OCI-LY7 (cell line): ENCODE measurements around the gene CLDN20. TPM values are rescaled to one million over a fixed set of nuclear protein-coding genes. Genes with fewer than 3 reads are reported as not detected.
"Not testable (repeated sequence)": the region's sequence is repeated elsewhere in the genome, so short reads cannot be mapped to it uniquely, and the experiment has no call there.

Experiments used
- BruUV-seq: library from RNA; stranded (reverse); fragments of 400-500 nt; replicated peaks from 2 replicates; lab custom pipeline; 2021; lab: Mats Ljungman, UMichigan
- CTCF ChIA-PET: fragments of 300-600 bp; sonication (Branson Sonifier 250); formaldehyde crosslinking; loops from one replicate; lab custom pipeline; 2022; ENCODE audit warnings: antibody characterized with exemption; ENCODE audit not compliant: unreplicated experiment; lab: Charles Lee
- POLR2A ChIA-PET: fragments of 300-600 bp; sonication (Branson Sonifier 250); formaldehyde crosslinking; loops from one replicate; lab custom pipeline; 2022; ENCODE audit warnings: antibody characterized with exemption; lab: Charles Lee
- DNase-seq: peaks from one replicate; pipeline ENCODE4 v3.0.0-alpha.2; 2015; ENCODE audit warnings: low spot score
- H2AFZ ChIP-seq: fragments of 200-600 bp; sonication (generic), shearing (Covaris generic); 2 replicates; pipeline ENCODE4 v1.6.1; 2014; ENCODE audit warnings: mild to moderate bottlenecking, antibody characterized with exemption, low read length, moderate library complexity
- H3K27ac ChIP-seq: fragments of 200-600 bp; sonication (generic); 2 replicates; pipeline ENCODE4 v1.5.1; 2014; ENCODE audit warnings: mixed run types, low read depth, mild to moderate bottlenecking, moderate library complexity, low read length, inconsistent platforms; ENCODE audit not compliant: poor library complexity, severe bottlenecking
- H3K36me3 ChIP-seq: fragments of 200-600 bp; sonication (generic); 2 replicates; pipeline ENCODE4 v1.6.1; 2014; ENCODE audit warnings: mild to moderate bottlenecking, antibody characterized with exemption, low read length, moderate library complexity, mixed read lengths; ENCODE audit not compliant: insufficient read depth
- H3K4me1 ChIP-seq: fragments of 200-600 bp; sonication (generic); 2 replicates; pipeline ENCODE4 v1.5.1; 2014; ENCODE audit warnings: mild to moderate bottlenecking, low read length; ENCODE audit not compliant: insufficient read depth, poor library complexity, severe bottlenecking
- H3K4me2 ChIP-seq: fragments of 200-600 bp; sonication (generic); 2 replicates; pipeline ENCODE4 v1.6.1; 2014; ENCODE audit warnings: mild to moderate bottlenecking, low read length
- H3K4me3 ChIP-seq: fragments of 200-600 bp; sonication (generic); 2 replicates; pipeline ENCODE4 v1.5.1; 2014; ENCODE audit warnings: mild to moderate bottlenecking, low read depth, low read length; ENCODE audit not compliant: poor library complexity, severe bottlenecking
- H3K79me2 ChIP-seq: fragments of 200-600 bp; sonication (generic); 2 replicates; pipeline ENCODE4 v1.6.1; 2016; ENCODE audit warnings: low read depth, mild to moderate bottlenecking, low read length, moderate library complexity, mixed read lengths; ENCODE audit not compliant: insufficient read depth
- H3K9me2 ChIP-seq: fragments of 200-600 bp; sonication (generic); 2 replicates; pipeline ENCODE4 v1.6.1; 2016; ENCODE audit warnings: mild to moderate bottlenecking, low read length, mixed read lengths; ENCODE audit not compliant: insufficient read depth
- H3K9me3 ChIP-seq: fragments of 200-600 bp; sonication (generic); 2 replicates; pipeline ENCODE4 v1.6.1; 2014; ENCODE audit warnings: mild to moderate bottlenecking, mixed run types, low read length, mixed read lengths
- H4K20me1 ChIP-seq: fragments of 200-600 bp; sonication (generic); 2 replicates; pipeline ENCODE4 v1.6.1; 2014; ENCODE audit warnings: mild to moderate bottlenecking, antibody characterized with exemption, low read length, moderate library complexity, mixed read lengths; ENCODE audit not compliant: insufficient read depth
- CTCF ChIP-seq: fragments of 200-600 bp; sonication (generic); conservative IDR thresholded peaks from 2 replicates; pipeline ENCODE4 v1.5.1; 2014; ENCODE audit warnings: mild to moderate bottlenecking, antibody characterized with exemption, low read length, moderate library complexity, mixed read lengths
- EZH2phosphoT487 ChIP-seq: fragments of 200-600 bp; sonication (generic); IDR thresholded peaks from 2 replicates; pipeline ENCODE4 v1.6.1; 2018; ENCODE audit warnings: low read depth, borderline replicate concordance, mild to moderate bottlenecking, mixed run types, antibody characterized with exemption, low read length, moderate library complexity, mixed read lengths
- intact Hi-C: fragments of 100-400 bp; cut with micrococcal nuclease; formaldehyde crosslinking; loops from one replicate; pipeline ENCODE4 v1.10.0; 2022; ENCODE audit not compliant: unreplicated experiment
- total RNA-seq, 2 experiments: library from RNA; depleted of rRNA in 1 of 2; stranded (reverse); fragments of >200 nt in 1 of 2; shearing (Covaris generic) in 1 of 2; gene quantifications; 2 replicates each; pipeline ENCODE4 v1.2.3, GENCODE V29; 2014 to 2022

CLDN20 gene
- total RNA-seq, 2 experiments from 2014 or later, result not detected

GRCh38 chr6:155267411-155267810 is 3.6 kb downstream of the CLDN20 start:
- 0 out of 2 replicates have a peak, but pooled peaks cover 5% of the 10 kb centered on the region for H4K20me1 ChIP-seq
- no peak for DNase-seq
- peaks cover 2% of the 10 kb centered on the region for H3K4me1 ChIP-seq
- intact Hi-C loops, result no loop called here
- TF ChIP-seq EZH2phosphoT487, result no peak
- no peak for TF ChIP-seq CTCF
- no peak overlapping the region for H3K27ac ChIP-seq
- H3K9me3 ChIP-seq, result no peaks in the 10 kb centered on the region
- no TSS peak for BruUV-seq
- H3K36me3 ChIP-seq, result peaks cover 74% of the 10 kb centered on the region
- no peak overlapping the region for H3K4me2 ChIP-seq
- ChIA-PET CTCF (no interaction called here), POLR2A (interaction anchor here (0.5 to 0.7 kb wide), 3 partner anchors 32 to 711 kb away, joined by 3 to 7 read pairs (median 4); no protein-coding TSS in a partner anchor)
- no peaks in the 10 kb centered on the region for H3K9me2 ChIP-seq
- no peak overlapping the region for H2AFZ ChIP-seq
- no peaks in the 10 kb centered on the region for H3K79me2 ChIP-seq
- no peak overlapping the region for H3K4me3 ChIP-seq

GRCh38 chr6:155268088-155268867 is 4.5 kb downstream of the CLDN20 start:
- H3K4me3 ChIP-seq, BruUV-seq, H2AFZ ChIP-seq, H3K9me2 ChIP-seq, H3K4me2 ChIP-seq, intact Hi-C loops, H3K9me3 ChIP-seq, CTCF ChIA-PET, H3K79me2 ChIP-seq, H3K4me1 ChIP-seq, H4K20me1 ChIP-seq, H3K27ac ChIP-seq: not testable (repeated sequence)
- peak; percentile 83 for TF ChIP-seq CTCF
- DNase-seq, result peak; percentile 45
- POLR2A ChIA-PET, result interaction anchor here (0.5 to 1.9 kb wide), 2 partner anchors 13 to 712 kb away, joined by 4 to 6 read pairs; no protein-coding TSS in a partner anchor
- peaks cover 82% of the 10 kb centered on the region for H3K36me3 ChIP-seq

- no peak overlapping the region for H3K4me3 ChIP-seq
- ChIA-PET POLR2A (interaction anchor here (0.6 to 1.9 kb wide), 4 partner anchors 12 to 1856 kb away, joined by 3 to 6 read pairs (median 3); no protein-coding TSS in a partner anchor), CTCF (no interaction called here)
- H3K9me2 ChIP-seq, result no peaks in the 10 kb centered on the region
- H3K4me1 ChIP-seq, result no peaks in the 10 kb centered on the region
- H2AFZ ChIP-seq, result no peak overlapping the region
- no peak for TF ChIP-seq EZH2phosphoT487
- H3K4me2 ChIP-seq, result no peak overlapping the region
- no peaks in the 10 kb centered on the region for H3K9me3 ChIP-seq
- no TSS peak for BruUV-seq
- H3K36me3 ChIP-seq, result peaks cover 82% of the 10 kb centered on the region
- DNase-seq, result no peak
- no peaks in the 10 kb centered on the region for H4K20me1 ChIP-seq
- no peak overlapping the region for H3K27ac ChIP-seq
- H3K79me2 ChIP-seq, result no peaks in the 10 kb centered on the region
- intact Hi-C loops, result no loop called here
Measured at GRCh38 chr6:155269765-155270164, 6.0 kb downstream of the CLDN20 start.
